Esophagus muscularis mucosa (tissue), 4 donors: ENCODE data around the gene ZFP92.

Experiments
- EP300 ChIP-seq: sonication (generic); formaldehyde crosslinking; IDR thresholded peaks from one replicate; pipeline ENCODE4 v1.6.1; 2017; ENCODE audit warnings: antibody characterized with exemption
- POLR2A ChIP-seq: fragments of 450-650 bp; IDR thresholded peaks from one replicate; pipeline ENCODE4 v1.6.1; 2017; ENCODE audit warnings: antibody characterized with exemption, moderate library complexity, mild to moderate bottlenecking, low read depth
- TF ChIP-seq, protein P1 (sequence below), 3 experiments: fragments of 200-600 bp in 2 of 3; fragments of 450-650 bp in 1 of 3; sonication (generic) in 2 of 3; IDR thresholded peaks; one replicate each; pipeline ENCODE4 v1.5.1; 2017 to 2019; ENCODE audit warnings: antibody characterized with exemption in 3 of 3, mild to moderate bottlenecking in 2 of 3, moderate library complexity in 1 of 3

DNA sequence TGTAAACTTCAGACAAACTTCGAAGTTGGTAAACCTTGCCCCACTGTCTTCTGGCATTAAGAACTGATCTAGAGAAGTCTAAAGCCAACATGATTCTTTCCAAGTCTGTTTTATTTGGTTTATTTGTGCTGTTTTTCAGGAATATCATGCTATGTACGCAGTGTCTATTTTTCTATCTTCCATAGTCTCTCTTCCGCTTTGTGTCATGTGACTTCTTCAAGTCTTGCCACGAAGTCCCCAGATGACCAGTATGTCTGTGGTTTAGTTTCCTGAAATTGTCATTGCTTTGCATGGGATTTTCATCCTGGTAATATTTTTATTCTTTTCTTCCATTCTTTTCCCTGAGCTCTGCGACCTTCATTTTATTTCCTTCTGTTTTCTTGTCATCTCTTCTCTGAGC lies 25.2 kb upstream of the ZFP92 start:
- TF ChIP-seq, protein P1, sequence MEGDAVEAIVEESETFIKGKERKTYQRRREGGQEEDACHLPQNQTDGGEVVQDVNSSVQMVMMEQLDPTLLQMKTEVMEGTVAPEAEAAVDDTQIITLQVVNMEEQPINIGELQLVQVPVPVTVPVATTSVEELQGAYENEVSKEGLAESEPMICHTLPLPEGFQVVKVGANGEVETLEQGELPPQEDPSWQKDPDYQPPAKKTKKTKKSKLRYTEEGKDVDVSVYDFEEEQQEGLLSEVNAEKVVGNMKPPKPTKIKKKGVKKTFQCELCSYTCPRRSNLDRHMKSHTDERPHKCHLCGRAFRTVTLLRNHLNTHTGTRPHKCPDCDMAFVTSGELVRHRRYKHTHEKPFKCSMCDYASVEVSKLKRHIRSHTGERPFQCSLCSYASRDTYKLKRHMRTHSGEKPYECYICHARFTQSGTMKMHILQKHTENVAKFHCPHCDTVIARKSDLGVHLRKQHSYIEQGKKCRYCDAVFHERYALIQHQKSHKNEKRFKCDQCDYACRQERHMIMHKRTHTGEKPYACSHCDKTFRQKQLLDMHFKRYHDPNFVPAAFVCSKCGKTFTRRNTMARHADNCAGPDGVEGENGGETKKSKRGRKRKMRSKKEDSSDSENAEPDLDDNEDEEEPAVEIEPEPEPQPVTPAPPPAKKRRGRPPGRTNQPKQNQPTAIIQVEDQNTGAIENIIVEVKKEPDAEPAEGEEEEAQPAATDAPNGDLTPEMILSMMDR (IDR thresholded peaks at IDR 0.05) = no peak
- TF ChIP-seq EP300 = no peak
- no peak for TF ChIP-seq POLR2A
